HCT116 (cell line): ENCODE measurements around the gene IAH1. TPM values are rescaled to one million over a fixed set of nuclear protein-coding genes. Genes with fewer than 3 reads are reported as not detected.

Experiments used
- ATAC-seq: fragments of 200-7000 bp; cut with Tn5 transposase; 2 replicates; pipeline ENCODE4 v1.9.1; 2020; ENCODE audit warnings: mild to moderate bottlenecking, moderate library complexity
- BruUV-seq: library from RNA; stranded (reverse); fragments of 400-500 nt; replicated peaks from 2 replicates; lab custom pipeline; 2021; lab: Mats Ljungman, UMichigan
- CTCF ChIA-PET: fragments of 300-600 bp; sonication (Branson Sonifier 250); formaldehyde crosslinking; loops from one replicate; lab custom pipeline; 2021; ENCODE audit warnings: antibody characterized with exemption; lab: Charles Lee
- POLR2A ChIA-PET: fragments of 300-600, 350-600 bp; sonication (Branson Sonifier 250); formaldehyde crosslinking; loops from one replicate; lab custom pipeline; 2021; ENCODE audit warnings: antibody characterized with exemption; lab: Charles Lee
- RAD21 ChIA-PET, 2 experiments: fragments of 300-600 bp; sonication (Branson Sonifier 250); formaldehyde crosslinking; loops; one replicate each; lab custom pipeline; 2023; ENCODE audit warnings: low total read pairs in 2 of 2; ENCODE audit not compliant: uncharacterized antibody in 2 of 2, unreplicated experiment in 2 of 2, low non-redundant PET in 1 of 2; lab: Charles Lee
- DNase-seq: peaks from one replicate; pipeline ENCODE4 v3.0.0-alpha.2; 2010; ENCODE audit warnings: low read depth, low spot score
- H2AFZ ChIP-seq: fragments of 200-600 bp; shearing (Covaris generic), sonication (generic); 2 replicates; pipeline ENCODE4 v1.6.1; 2017; ENCODE audit warnings: low read depth, mixed run types, mixed read lengths, antibody characterized with exemption, low read length; ENCODE audit not compliant: poor library complexity, severe bottlenecking
- H3K27ac ChIP-seq: 2 replicates; pipeline ENCODE4 v1.5.1; 2012; ENCODE audit warnings: low read depth, low read length
- H3K27me3 ChIP-seq: fragments of 200-600 bp; sonication (generic); 2 replicates; pipeline ENCODE4 v1.6.1; 2016; ENCODE audit warnings: mixed run types, low read length, mixed read lengths; ENCODE audit not compliant: insufficient read depth
- H3K36me3 ChIP-seq, 2 experiments: fragments of 200-500 bp in 1 of 2; fragments of 200-600 bp in 1 of 2; sonication (Bioruptor generic) in 1 of 2; sonication (generic) in 1 of 2; 2 replicates each; pipeline versions ENCODE4 v1.5.1 to v1.6.1; 2014 to 2016; ENCODE audit warnings: low read length in 2 of 2, inconsistent platforms in 1 of 2, mixed read lengths in 1 of 2, mixed run types in 1 of 2; ENCODE audit not compliant: insufficient read depth in 2 of 2, control insufficient read depth in 1 of 2
- H3K4me1 ChIP-seq, 2 experiments: fragments of 200-600 bp in 1 of 2; sonication (generic) in 1 of 2; 2 replicates each; pipeline versions ENCODE4 v1.5.1 to v1.6.1; 2012 to 2017; ENCODE audit warnings: low read length in 2 of 2, inconsistent platforms in 1 of 2, mild to moderate bottlenecking in 1 of 2, mixed read lengths in 1 of 2, mixed run types in 1 of 2, moderate library complexity in 1 of 2; ENCODE audit not compliant: insufficient read depth in 2 of 2, control insufficient read depth in 1 of 2
- H3K4me2 ChIP-seq: fragments of 200-600 bp; sonication (generic); 2 replicates; pipeline ENCODE4 v1.6.1; 2017; ENCODE audit warnings: mixed run types, low read length, mixed read lengths
- H3K4me3 ChIP-seq, 2 experiments: fragments of 200-600 bp in 1 of 2; sonication (generic) in 1 of 2; replicated peaks in 1 of 2; 2 replicates each; pipeline ENCODE4 v1.5.1; 2011 to 2016; ENCODE audit warnings: low read length in 2 of 2, control low read depth in 1 of 2, low read depth in 1 of 2, mild to moderate bottlenecking in 1 of 2, mixed read lengths in 1 of 2, mixed run types in 1 of 2
- H3K79me2 ChIP-seq: fragments of 200-600 bp; sonication (generic); 2 replicates; pipeline ENCODE4 v1.6.1; 2017; ENCODE audit warnings: mild to moderate bottlenecking, mixed run types, low read length, moderate library complexity, mixed read lengths; ENCODE audit not compliant: insufficient read depth
- H3K9ac ChIP-seq: fragments of 200-600 bp; sonication (generic); 2 replicates; pipeline ENCODE4 v1.6.1; 2016; ENCODE audit warnings: low read length, mixed read lengths
- H3K9me2 ChIP-seq: fragments of 200-600 bp; sonication (generic), shearing (Covaris generic); 2 replicates; pipeline ENCODE4 v1.6.1; 2017; ENCODE audit warnings: mixed run types, mild to moderate bottlenecking, moderate library complexity; ENCODE audit not compliant: insufficient read depth
- H3K9me3 ChIP-seq, 2 experiments: fragments of 200-500 bp in 1 of 2; fragments of 200-600 bp in 1 of 2; sonication (Bioruptor generic) in 1 of 2; sonication (generic) in 1 of 2; 2 replicates each; pipeline ENCODE4 v1.6.1; 2014 to 2017; ENCODE audit warnings: low read length in 2 of 2, mixed read lengths in 2 of 2, inconsistent platforms in 1 of 2, low read depth in 1 of 2, mild to moderate bottlenecking in 1 of 2, mixed run types in 1 of 2, moderate library complexity in 1 of 2; ENCODE audit not compliant: control insufficient read depth in 1 of 2, insufficient read depth in 1 of 2
- H4K20me1 ChIP-seq: fragments of 200-600 bp; sonication (generic), shearing (Covaris generic); 2 replicates; pipeline ENCODE4 v1.6.1; 2017; ENCODE audit warnings: mixed run types, mild to moderate bottlenecking, moderate library complexity; ENCODE audit not compliant: insufficient read depth
- CBX3 ChIP-seq: IDR thresholded peaks from 2 replicates; pipeline ENCODE4 v1.6.1; 2012; ENCODE audit warnings: low read depth
- CEBPB ChIP-seq: IDR thresholded peaks from 2 replicates; pipeline ENCODE4 v1.6.1; 2012; ENCODE audit warnings: low read depth
- EZH2 ChIP-seq: fragments of 200-600 bp; sonication (generic); IDR thresholded peaks from 2 replicates; pipeline ENCODE4 v1.6.1; 2017; ENCODE audit warnings: antibody characterized with exemption, mixed run types
- EZH2phosphoT487 ChIP-seq: fragments of 200-600 bp; IDR thresholded peaks from 2 replicates; pipeline ENCODE4 v1.6.1; 2018; ENCODE audit warnings: antibody characterized with exemption, borderline replicate concordance
- JUND ChIP-seq: IDR thresholded peaks from 2 replicates; pipeline ENCODE4 v1.6.1; 2012
- POLR2AphosphoS5 ChIP-seq: IDR thresholded peaks from 2 replicates; pipeline ENCODE4 v1.6.1; 2011; ENCODE audit warnings: mild to moderate bottlenecking, low read depth, low read length, moderate library complexity
- SIN3A ChIP-seq: IDR thresholded peaks from 2 replicates; pipeline ENCODE4 v1.6.1; 2012; ENCODE audit warnings: low read depth
- SP1 ChIP-seq: IDR thresholded peaks from 2 replicates; pipeline ENCODE4 v1.6.1; 2012; ENCODE audit warnings: low read depth
- SRF ChIP-seq: IDR thresholded peaks from 2 replicates; pipeline ENCODE4 v1.6.1; 2012; ENCODE audit warnings: low read depth
- YY1 ChIP-seq: IDR thresholded peaks from 2 replicates; pipeline ENCODE4 v1.6.1; 2011; ENCODE audit warnings: low read length, low read depth, moderate library complexity, mild to moderate bottlenecking; ENCODE audit not compliant: insufficient replicate concordance; ENCODE audit errors: extremely low read depth
- intact Hi-C: fragments of 100-400 bp; cut with micrococcal nuclease; formaldehyde crosslinking; loops from 2 replicates; pipeline ENCODE4 v1.10.0; 2022
- total RNA-seq: library from RNA; stranded (reverse); gene quantifications from one replicate; pipeline ENCODE4 v1.2.1, GENCODE V29; 2021; ENCODE audit not compliant: unreplicated experiment
- TF ChIP-seq, protein P1 (sequence below), 3 experiments: fragments of 200-600 bp in 1 of 3; sonication (generic) in 1 of 3; IDR thresholded peaks in 2 of 3; conservative IDR thresholded peaks in 1 of 3; 2 replicates each; pipeline ENCODE4 v1.5.1; 2012 to 2017; ENCODE audit warnings: low read depth in 2 of 3, low read length in 2 of 3, antibody characterized with exemption in 1 of 3, borderline replicate concordance in 1 of 3, control low read depth in 1 of 3, mild to moderate bottlenecking in 1 of 3, mixed read lengths in 1 of 3, mixed run types in 1 of 3, moderate library complexity in 1 of 3; ENCODE audit not compliant: insufficient read depth in 1 of 3
- TF ChIP-seq, protein P2 (sequence below): IDR thresholded peaks from 2 replicates; pipeline ENCODE4 v1.6.1; 2012
- TF ChIP-seq, protein P3 (sequence below): IDR thresholded peaks from 2 replicates; pipeline ENCODE4 v1.6.1; 2011; ENCODE audit warnings: mild to moderate bottlenecking, low read length, moderate library complexity; ENCODE audit not compliant: insufficient replicate concordance; ENCODE audit errors: extremely low read depth
- TF ChIP-seq, protein P4 (sequence below): IDR thresholded peaks from 2 replicates; pipeline ENCODE4 v1.6.1; 2012

IAH1 gene
- total RNA-seq, 1 experiment from 2014 or later: 35.1 TPM

DNA sequence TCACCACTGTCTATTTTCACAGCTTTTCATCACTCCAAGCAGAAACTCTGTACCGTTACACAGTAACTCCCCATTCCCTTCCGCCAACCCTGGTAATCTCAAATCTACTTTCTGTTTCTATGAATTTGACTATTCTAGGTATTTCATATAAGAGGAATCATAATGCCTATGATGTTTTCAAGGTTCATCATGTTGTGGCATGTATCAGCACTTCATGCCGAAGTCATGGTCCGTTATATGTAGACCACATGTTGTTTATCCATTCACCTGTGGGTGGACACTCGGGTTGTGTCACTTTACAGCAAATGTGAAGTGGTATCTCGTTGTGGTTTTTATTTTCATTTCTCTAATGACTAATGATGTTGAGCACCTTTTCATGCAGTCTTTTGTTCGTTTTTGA, 29.3 kb upstream of the IAH1 start:
- Histone ChIP-seq H3K9ac (no peak overlapping the region), H3K27me3 (no peaks in the 10 kb centered on the region), H3K27ac (no peak overlapping the region), H3K36me3 (peaks cover 20 to 36% of the 10 kb centered on the region in 2 experiments), H3K9me3 (no peaks in the 10 kb centered on the region), H3K9me2 (no peaks in the 10 kb centered on the region), H3K4me2 (no peak overlapping the region), H2AFZ (no peak overlapping the region), H3K4me1 (no peaks in the 10 kb centered on the region), H4K20me1 (no peaks in the 10 kb centered on the region), H3K79me2 (no peaks in the 10 kb centered on the region), H3K4me3 (no peak overlapping the region)
- ATAC-seq: no peak
- POLR2A ChIA-PET: no interaction called here
- intact Hi-C loops: no loop called here
- no TSS peak for BruUV-seq
- RAD21 ChIA-PET: no interaction called here
- TF ChIP-seq SRF: no peak
- no peak for TF ChIP-seq CBX3
- no peak for TF ChIP-seq SIN3A
- TF ChIP-seq POLR2AphosphoS5: no peak
- no peak for TF ChIP-seq YY1
- no peak for TF ChIP-seq EZH2
- TF ChIP-seq, protein P1, sequence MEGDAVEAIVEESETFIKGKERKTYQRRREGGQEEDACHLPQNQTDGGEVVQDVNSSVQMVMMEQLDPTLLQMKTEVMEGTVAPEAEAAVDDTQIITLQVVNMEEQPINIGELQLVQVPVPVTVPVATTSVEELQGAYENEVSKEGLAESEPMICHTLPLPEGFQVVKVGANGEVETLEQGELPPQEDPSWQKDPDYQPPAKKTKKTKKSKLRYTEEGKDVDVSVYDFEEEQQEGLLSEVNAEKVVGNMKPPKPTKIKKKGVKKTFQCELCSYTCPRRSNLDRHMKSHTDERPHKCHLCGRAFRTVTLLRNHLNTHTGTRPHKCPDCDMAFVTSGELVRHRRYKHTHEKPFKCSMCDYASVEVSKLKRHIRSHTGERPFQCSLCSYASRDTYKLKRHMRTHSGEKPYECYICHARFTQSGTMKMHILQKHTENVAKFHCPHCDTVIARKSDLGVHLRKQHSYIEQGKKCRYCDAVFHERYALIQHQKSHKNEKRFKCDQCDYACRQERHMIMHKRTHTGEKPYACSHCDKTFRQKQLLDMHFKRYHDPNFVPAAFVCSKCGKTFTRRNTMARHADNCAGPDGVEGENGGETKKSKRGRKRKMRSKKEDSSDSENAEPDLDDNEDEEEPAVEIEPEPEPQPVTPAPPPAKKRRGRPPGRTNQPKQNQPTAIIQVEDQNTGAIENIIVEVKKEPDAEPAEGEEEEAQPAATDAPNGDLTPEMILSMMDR (IDR thresholded peaks at IDR 0.05 in 2 of 3, conservative IDR thresholded peaks at IDR 0.05 in 1 of 3; ENCODE audit: borderline replicate concordance in 1 of 3, insufficient read depth in 1 of 3, low read depth in 2 of 3, low read length in 2 of 3): no peak
- TF ChIP-seq EZH2phosphoT487: no peak
- no peak for TF ChIP-seq JUND
- DNase-seq: no peak
- CTCF ChIA-PET: no interaction called here

DNA sequence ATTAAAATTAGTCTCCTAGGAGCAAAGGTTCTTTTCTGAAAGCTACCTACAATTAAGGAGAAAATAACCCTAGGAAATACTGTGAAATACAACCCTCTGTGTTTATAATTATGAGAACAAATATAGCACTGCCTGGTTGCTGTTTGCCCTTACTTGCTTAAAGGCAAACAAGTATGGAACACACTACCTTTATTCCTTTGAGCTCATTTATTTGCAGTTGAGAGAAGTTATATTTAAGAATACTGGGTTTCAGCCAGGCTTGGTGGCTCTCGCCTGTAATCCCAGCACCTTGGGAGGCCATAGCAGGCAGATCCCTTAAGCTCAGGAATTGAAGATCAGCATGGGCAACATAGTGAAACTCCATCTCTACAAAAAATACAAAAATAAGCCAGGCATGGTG, 23.1 kb upstream of the IAH1 start:
- Histone ChIP-seq H3K27me3 (no peaks in the 10 kb centered on the region), H3K9ac (no peak overlapping the region), H2AFZ (no peak overlapping the region), H3K27ac (no peak overlapping the region), H3K36me3 (peaks cover 7 to 16% of the 10 kb centered on the region in 2 experiments), H3K79me2 (no peaks in the 10 kb centered on the region), H4K20me1 (no peaks in the 10 kb centered on the region), H3K4me2 (no peak overlapping the region), H3K9me3 (no peaks in the 10 kb centered on the region), H3K9me2 (no peaks in the 10 kb centered on the region), H3K4me1 (no peaks in the 10 kb centered on the region), H3K4me3 (no peak overlapping the region)
- ATAC-seq: no peak
- ChIA-PET RAD21 (no interaction called here), CTCF (no interaction called here), POLR2A (no interaction called here)
- intact Hi-C loops: no loop called here
- no TSS peak for BruUV-seq
- DNase-seq: no peak
- TF ChIP-seq, protein P1 (IDR thresholded peaks at IDR 0.05 in 2 of 3, conservative IDR thresholded peaks at IDR 0.05 in 1 of 3; ENCODE audit: borderline replicate concordance in 1 of 3, insufficient read depth in 1 of 3, low read depth in 2 of 3, low read length in 2 of 3): no peak
- no peak for TF ChIP-seq SRF
- TF ChIP-seq SP1: no peak
- TF ChIP-seq, protein P2, sequence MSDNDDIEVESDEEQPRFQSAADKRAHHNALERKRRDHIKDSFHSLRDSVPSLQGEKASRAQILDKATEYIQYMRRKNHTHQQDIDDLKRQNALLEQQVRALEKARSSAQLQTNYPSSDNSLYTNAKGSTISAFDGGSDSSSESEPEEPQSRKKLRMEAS: no peak
- TF ChIP-seq, protein P3, sequence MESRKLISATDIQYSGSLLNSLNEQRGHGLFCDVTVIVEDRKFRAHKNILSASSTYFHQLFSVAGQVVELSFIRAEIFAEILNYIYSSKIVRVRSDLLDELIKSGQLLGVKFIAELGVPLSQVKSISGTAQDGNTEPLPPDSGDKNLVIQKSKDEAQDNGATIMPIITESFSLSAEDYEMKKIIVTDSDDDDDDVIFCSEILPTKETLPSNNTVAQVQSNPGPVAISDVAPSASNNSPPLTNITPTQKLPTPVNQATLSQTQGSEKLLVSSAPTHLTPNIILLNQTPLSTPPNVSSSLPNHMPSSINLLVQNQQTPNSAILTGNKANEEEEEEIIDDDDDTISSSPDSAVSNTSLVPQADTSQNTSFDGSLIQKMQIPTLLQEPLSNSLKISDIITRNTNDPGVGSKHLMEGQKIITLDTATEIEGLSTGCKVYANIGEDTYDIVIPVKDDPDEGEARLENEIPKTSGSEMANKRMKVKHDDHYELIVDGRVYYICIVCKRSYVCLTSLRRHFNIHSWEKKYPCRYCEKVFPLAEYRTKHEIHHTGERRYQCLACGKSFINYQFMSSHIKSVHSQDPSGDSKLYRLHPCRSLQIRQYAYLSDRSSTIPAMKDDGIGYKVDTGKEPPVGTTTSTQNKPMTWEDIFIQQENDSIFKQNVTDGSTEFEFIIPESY: no peak
- no peak for TF ChIP-seq EZH2
- TF ChIP-seq CEBPB: no peak
- no peak for TF ChIP-seq YY1
- TF ChIP-seq, protein P4, sequence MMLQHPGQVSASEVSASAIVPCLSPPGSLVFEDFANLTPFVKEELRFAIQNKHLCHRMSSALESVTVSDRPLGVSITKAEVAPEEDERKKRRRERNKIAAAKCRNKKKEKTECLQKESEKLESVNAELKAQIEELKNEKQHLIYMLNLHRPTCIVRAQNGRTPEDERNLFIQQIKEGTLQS: no peak
